Lower leg skin (tissue), 4 donors: ENCODE results near the gene ACSL3. TPM values are rescaled to one million over a fixed set of nuclear protein-coding genes. Genes with fewer than 3 reads are reported as not detected.

Source experiments
- DNase-seq, 2 donors: peaks; one replicate each; pipeline ENCODE4 v3.0.0-alpha.2; 2019; ENCODE audit warnings: low spot score in 2 of 2
- H3K4me3 ChIP-seq: fragments of 200-600 bp; sonication (generic); 2 replicates; pipeline ENCODE4 v1.5.1; 2017; ENCODE audit warnings: mild to moderate bottlenecking, low read depth; ENCODE audit not compliant: poor library complexity, severe bottlenecking
- POLR2A ChIP-seq, 2 donors: fragments of 450-650 bp; IDR thresholded peaks; one replicate each; pipeline ENCODE4 v1.6.1; 2016 to 2017; ENCODE audit warnings: antibody characterized with exemption in 2 of 2, mild to moderate bottlenecking in 1 of 2, moderate library complexity in 1 of 2
- WGBS, 2 donors: methylation state at CpG; one replicate each; pipeline ENCODE4 v1.1.5; 2018; 5-methylcytosine and 5-hydroxymethylcytosine counted together
- intact Hi-C: fragments of 100-400 bp; cut with DNase I; formaldehyde crosslinking; loops from one replicate; pipeline ENCODE4 v1.15.0; 2023; ENCODE audit warnings: low total_unique reads
- total RNA-seq, 4 donors: library from RNA; depleted of rRNA; stranded (reverse); fragments of >200 nt; gene quantifications; one replicate each; pipeline ENCODE4 v1.1.0, GENCODE V29; 2016
- TF ChIP-seq, protein P1 (sequence below), 3 donors: fragments of 450-650 bp; IDR thresholded peaks; one replicate each; pipeline ENCODE4 v1.5.1; 2016; ENCODE audit warnings: antibody characterized with exemption in 3 of 3, mild to moderate bottlenecking in 3 of 3, moderate library complexity in 2 of 3

The ACSL3 gene
- total RNA-seq, 4 donors from 2014 or later, result 32.6 to 132 (median 69.6) TPM

DNA sequence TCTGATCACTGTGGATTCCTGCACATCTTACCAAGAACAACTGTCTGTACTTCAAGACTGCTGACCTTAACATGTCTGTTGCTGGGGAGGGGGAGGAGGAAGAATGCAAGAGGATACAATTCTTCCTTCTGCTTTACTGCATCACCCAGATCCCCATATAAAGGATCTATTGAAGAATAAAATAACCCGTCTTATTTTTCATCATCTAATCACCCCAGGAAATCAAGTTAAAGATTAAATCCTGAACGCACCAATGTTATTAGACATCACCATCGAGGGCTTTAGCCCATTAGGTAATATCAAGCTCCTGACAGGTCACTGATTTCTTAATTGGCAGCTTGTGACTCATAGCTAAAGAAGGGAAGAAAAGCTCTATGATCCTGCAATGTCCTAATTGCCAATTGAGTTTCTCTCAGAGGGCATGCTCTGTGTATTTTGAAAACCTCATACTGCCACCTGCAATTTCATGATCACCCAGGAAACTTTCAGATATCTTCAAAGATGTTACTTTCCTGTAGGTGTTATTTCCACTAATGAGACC is 115.8 kb downstream of the ACSL3 start:
- TF ChIP-seq POLR2A (IDR thresholded peaks at IDR 0.05), result no peak
- TF ChIP-seq, protein P1, sequence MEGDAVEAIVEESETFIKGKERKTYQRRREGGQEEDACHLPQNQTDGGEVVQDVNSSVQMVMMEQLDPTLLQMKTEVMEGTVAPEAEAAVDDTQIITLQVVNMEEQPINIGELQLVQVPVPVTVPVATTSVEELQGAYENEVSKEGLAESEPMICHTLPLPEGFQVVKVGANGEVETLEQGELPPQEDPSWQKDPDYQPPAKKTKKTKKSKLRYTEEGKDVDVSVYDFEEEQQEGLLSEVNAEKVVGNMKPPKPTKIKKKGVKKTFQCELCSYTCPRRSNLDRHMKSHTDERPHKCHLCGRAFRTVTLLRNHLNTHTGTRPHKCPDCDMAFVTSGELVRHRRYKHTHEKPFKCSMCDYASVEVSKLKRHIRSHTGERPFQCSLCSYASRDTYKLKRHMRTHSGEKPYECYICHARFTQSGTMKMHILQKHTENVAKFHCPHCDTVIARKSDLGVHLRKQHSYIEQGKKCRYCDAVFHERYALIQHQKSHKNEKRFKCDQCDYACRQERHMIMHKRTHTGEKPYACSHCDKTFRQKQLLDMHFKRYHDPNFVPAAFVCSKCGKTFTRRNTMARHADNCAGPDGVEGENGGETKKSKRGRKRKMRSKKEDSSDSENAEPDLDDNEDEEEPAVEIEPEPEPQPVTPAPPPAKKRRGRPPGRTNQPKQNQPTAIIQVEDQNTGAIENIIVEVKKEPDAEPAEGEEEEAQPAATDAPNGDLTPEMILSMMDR (IDR thresholded peaks at IDR 0.05), result no peak
- intact Hi-C loops, result no loop called here
- WGBS, 2 donors, result 57 to 65% methylated on average over 3 of the region's 3 CpGs
- DNase-seq, result no peak
- H3K4me3 ChIP-seq, result no peak overlapping the region

DNA sequence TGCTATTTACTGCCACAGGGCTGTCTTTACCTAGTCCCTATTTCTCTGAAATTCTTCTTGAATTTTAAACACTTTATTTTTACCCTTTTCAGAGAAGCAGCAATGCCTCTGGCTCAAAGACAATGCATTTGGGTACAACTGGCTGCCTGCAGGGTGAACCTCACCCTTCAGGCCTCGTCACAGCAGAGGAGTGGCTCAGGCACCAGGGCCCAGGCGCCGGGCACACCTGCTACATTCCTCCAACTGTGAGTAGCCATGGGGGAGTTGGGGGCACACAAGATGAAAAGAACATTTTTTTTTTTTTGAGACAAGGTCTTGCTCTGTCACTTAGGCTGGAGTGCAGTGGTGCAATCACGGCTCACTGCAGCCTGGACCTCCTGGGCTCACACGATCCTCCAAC is 116.3 kb downstream of the ACSL3 start:
- no peak overlapping the region for H3K4me3 ChIP-seq
- intact Hi-C loops, result no loop called here
- WGBS, 2 donors, result 91 to 93% methylated on average over 5 of the region's 5 CpGs
- no peak for TF ChIP-seq POLR2A (IDR thresholded peaks at IDR 0.05)
- TF ChIP-seq, protein P1 (IDR thresholded peaks at IDR 0.05), result no peak
- DNase-seq, result no peak

DNA sequence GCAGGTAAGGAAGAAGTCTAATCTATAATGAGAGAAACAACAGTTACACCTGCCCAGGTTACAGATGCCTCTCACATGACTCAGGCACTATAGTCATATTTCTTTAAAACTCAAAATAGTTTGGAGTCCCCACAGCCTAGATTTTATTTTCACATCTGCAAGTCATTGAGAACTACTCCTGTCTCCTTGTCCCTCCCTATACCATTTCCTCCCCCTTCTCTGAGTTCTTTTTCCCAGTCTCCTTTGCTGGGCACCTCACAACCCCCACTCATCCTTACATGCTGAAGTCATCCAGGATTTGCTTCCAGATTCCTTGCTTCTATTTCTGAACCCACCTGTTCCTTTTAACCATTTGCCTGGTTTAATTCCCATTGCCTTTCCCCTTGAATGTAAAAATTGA is 118.0 kb downstream of the ACSL3 start:
- intact Hi-C loops, result no loop called here

DNA sequence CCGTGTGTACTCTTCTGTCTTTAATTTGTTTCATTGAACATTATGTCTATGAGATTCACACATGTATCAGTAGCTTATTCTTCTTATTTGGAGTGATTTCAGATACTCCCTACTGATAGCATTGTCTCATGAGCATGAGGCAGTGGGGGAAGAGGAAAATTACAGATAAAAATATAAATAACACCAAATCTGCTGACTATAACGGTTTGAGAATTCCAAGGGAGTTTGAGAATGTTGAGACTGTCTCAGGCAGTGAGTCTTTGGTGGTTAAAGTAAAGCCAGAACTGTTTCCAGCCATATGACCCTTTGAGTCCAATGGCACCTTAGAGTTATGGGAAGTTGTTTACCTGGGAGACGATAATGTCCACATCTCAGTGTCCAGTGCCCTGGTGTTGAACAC is 118.6 kb downstream of the ACSL3 start:
- TF ChIP-seq, protein P1 (IDR thresholded peaks at IDR 0.05), result no peak
- no peak for TF ChIP-seq POLR2A (IDR thresholded peaks at IDR 0.05)
- DNase-seq, result no peak
- intact Hi-C loops, result no loop called here
- H3K4me3 ChIP-seq, result no peak overlapping the region
- 65 to 74% methylated on average over 3 of the region's 3 CpGs for WGBS, 2 donors

More for the DNA sequence above, 118.0 kb downstream of the ACSL3 start:
- no peak overlapping the region for H3K4me3 ChIP-seq
- no peak for TF ChIP-seq POLR2A (IDR thresholded peaks at IDR 0.05)
- TF ChIP-seq, protein P1 (IDR thresholded peaks at IDR 0.05), result no peak
- DNase-seq, result no peak

DNA sequence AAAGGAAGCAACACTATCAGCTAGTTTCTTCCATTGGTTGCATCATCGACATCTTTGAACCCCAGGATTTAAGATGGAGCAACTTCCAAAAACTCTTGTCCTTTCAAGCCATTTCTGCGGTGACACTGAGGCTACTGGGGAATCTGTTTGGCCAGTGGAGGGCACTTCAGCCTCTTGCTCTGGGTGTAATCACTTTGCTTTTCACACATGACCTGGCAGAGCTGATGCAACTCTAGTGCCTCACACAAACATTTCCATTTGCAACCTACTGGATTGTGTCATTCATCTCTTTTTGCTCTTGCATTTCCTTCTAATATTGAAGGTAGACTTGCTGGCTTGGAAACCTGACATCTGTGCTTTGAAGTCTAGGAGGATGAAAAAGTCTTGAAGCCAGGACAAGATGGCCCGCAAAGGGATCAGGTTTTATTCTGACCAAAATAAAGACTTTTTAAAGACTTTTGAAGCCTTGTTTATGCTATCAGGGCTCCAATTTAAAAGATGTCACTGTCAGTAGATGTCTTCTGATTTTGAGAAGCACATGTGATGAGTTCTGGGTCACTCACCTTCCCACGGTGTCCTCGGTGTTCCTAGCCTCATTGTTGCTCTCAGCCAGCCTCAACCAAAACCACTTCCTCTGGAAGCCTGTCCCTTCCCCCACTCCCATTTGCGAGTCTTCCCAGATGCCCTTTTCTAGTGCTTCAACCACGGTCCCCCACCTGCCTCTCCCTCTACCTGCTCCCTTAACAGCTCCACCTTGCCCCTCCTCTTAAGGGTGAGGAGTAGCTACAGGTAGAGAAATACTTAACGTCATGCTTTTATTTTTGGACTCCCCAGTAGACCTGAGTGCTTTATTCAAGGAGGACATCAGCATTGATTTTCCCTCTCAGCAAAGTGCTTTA is 121.4 kb downstream of the ACSL3 start:
- no peak overlapping the region for H3K4me3 ChIP-seq
- TF ChIP-seq, protein P1 (IDR thresholded peaks at IDR 0.05), result no peak
- TF ChIP-seq POLR2A (IDR thresholded peaks at IDR 0.05), result no peak
- intact Hi-C loops, result no loop called here
- 80 to 84% methylated on average over 8 of the region's 8 CpGs for WGBS, 2 donors
- peak in 1 of 2 donors; percentile 60 for DNase-seq
